ENCODE data around the gene RGS6.

GRCh38 chr14:71942904-71943694, 10.9 kb downstream of the RGS6 start:
- TF ChIP-seq CTCF (IDR thresholded peaks at IDR 0.05) (no peak), POLR2A (IDR thresholded peaks at IDR 0.05) (no peak)
